GM21381 (cell line): ENCODE results near the gene ALLC.

ENCODE experiments used
- ATAC-seq: cut with Tn5 transposase; IDR thresholded peaks from one replicate; pipeline ENCODE4 v1.9.1; 2021; ENCODE audit warnings: mild to moderate bottlenecking, moderate library complexity; ENCODE audit not compliant: unreplicated experiment

The ALLC gene

DNA sequence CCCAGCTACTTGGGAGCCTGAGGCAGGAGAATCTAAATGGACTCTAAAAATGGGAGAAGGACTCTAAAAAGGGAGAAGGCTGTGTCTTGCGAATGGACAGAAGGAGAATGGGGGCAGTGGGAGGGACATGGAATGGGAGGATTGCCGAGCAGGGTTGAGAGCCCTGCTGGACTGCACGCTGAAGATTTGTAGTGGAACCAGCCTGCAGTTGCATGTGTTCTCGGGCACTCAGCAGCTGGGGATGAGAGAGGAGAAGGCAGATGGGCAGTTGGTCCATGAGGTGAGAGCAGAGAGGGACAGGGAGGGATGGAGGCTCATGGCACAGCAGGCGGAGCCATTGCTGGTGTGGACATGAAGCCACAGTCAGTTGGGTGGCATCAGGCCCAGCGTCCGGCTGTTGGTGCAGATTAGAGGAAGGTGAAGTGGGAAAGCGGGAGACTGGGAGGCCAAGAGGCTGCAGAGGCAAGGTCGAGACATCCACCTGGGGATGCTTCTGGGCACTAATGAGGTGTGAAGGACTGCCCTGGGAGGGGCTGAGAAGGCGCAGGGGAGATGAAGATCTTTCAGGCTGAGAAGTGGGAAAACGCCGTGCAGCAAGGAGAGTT lies 86.1 kb downstream of the ALLC start:
- no peak for ATAC-seq

DNA sequence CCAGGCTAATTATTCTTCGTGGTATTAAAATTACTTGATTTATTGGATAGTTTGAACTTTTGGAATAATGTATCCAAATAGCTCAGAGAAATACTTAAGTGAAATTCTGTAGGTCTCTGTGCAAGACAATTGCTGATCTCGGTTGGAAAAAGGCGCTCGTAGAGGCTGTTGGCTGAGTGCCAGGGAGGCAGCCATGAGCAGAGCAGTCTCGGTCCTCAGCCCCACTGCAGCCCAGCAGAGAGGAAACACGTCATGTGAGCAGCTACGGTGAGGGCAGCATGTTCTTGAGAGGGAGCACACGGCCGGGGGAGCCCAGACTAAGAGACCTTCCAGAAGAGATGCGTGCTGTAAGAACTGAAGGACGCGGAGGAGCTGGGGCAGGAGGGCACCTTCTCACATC lies 87.9 kb downstream of the ALLC start:
- ATAC-seq = no peak

DNA sequence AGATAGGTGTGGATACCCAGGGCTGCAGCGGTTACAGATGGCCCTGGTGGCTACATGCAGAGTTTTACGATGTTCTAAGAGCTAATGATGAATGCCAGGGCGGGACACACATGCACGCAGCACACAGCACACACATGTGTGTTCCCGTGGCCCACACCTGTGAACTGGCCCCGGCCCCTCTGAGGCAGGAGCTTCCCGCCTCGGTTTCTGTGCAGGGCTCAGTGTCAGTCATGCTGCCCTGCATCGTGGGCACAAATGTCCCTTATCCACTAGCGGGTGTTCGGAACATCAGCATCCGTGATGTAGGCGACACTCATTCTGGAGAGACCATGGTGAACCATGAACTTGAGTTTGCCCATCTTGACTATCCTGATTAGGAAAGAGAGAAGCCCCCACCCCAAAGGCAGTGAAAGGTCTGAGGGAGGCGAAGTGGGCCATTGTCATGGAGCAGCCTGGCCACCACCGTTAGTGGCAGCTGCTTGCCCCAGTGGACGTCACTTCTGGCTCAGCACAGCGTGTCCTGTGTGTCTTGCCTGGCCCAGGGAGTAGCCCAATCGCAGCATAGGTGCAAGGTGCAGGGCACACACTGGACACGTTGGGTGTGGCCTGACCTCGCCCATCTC lies 89.1 kb downstream of the ALLC start:
- ATAC-seq = no peak

DNA sequence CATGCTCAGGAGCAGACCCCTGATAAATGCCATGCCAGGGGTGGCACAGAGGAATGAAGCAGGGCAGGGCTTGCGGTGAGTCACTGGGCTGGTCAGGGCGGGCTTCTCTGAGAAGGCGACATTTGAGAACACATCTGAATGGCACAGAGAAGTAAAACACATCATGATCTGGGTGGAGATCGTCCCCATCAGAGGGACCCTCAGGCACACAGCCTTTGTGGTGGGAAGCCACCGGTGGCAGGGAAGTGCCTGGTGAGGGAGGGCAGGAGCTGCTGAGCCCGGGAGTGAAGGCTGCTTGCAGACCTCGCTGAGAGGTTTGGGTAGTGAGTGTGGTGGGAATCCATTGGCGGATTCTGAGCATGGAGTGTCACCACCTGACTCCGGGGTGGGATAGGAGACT lies 89.8 kb downstream of the ALLC start:
- no peak for ATAC-seq

DNA sequence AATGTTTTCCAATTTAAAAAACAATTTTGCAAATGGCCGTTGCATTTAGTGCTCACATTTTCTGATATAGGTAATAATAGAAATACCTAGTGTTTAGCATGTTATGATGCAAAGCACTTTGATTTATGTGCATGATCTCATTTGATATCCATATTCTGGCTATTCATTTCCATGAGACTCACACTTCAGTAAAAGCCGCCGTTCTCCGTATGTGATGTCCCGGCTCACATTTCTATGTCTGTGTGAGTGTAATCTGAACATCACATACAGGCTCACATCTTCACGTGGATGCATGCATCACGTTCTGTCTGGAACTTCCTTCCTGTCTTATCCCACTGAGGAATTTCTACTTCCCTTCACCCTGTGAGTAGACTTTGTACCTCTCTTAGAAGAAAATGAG lies 91.2 kb downstream of the ALLC start:
- no peak for ATAC-seq

DNA sequence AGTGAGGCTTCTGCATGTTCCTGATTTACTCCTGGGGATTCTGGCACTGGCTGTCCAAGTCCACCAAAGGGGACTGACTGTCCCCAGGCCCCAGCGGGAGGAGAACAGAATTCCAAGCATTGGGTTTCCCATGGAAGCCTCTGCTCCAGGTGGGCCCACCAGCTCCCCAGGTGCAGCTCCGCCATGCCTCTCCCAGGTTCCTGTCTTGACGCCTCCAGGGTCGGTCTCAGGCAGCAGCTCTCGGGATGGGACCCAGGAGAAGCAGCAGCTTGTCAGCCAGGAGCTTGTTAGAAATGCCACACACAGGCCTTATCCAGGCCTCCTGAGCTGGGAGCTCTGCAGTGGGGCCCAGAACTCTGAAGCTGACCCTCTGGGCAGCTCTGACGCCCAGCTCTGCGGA lies 93.3 kb downstream of the ALLC start:
- ATAC-seq = no peak

DNA sequence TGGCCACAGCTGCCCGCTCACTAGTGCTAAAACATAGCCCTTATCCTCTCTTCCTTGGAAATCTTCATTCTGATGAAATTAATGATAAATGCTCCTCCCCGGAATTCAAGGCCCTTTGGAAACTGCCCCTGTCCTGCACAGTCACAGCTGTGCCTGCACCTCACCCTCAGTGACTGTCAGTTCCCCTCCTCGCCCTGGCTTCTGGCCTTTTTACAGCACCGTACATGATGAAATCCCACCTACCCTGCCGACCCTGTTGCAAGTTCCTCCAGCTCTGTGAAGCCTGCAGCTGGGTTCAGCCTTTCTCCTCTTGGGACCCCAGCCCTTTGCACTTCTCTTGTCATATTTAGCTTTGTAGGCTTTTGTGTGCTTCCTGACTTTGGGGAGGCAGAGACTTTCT lies 93.8 kb downstream of the ALLC start:
- ATAC-seq = no peak
